AG09319 (cell line): ENCODE measurements around the gene ACKR1.

Experiments used
- DNase-seq: peaks from one replicate; pipeline ENCODE4 v3.0.0-alpha.2; 2010; ENCODE audit warnings: low read depth; ENCODE audit errors: extremely low read depth
- TF ChIP-seq, protein P1 (sequence below): IDR thresholded peaks from 2 replicates; pipeline ENCODE4 v1.5.1; 2011; ENCODE audit warnings: low read depth, mild to moderate bottlenecking, inconsistent platforms, low read length, moderate library complexity

ACKR1 gene

DNA sequence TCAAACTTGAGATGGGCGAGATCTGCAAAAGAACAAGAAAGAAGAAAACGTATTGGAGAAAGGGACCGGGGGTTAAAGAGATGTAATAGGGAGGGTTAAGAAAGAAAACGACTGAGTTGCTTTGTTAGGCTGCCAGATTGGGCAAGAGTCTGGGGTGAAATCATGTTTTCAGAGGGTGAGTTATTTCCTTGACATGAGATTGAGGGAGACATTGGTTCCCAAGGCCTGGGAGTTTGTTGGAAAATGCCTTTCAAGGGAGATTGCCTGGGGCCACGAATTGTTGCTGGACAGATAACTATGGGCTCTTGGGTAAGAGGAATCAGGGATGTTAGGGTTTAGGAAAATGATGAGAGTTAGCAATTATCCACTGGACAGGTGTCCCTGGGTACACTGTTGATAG, 34.0 kb upstream of the ACKR1 start:
- DNase-seq = no peak

DNA sequence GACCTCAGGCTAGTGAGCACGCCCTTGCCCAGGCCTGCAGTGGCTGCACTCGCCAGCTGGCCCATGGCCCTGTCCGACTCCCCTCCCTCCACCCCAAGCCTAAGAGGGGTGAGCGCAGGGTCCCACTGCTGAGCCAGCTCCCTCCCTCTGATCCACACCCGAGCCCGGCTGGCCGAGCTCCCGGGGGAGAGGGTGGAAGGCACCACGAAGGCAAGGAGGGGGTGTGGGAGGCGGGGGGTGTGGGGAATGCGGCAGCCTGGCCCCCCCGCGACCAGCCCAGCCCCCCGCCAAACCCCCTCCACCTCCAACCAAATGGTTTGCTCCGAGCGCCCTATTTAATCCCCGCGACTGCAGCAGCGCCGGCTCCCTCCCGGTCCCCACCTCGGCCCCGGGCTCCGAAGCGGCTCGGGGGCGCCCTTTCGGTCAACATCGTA, 33.4 kb upstream of the ACKR1 start, which contains the start of gene CADM3:
TSS of gene CADM3 (plus strand) at position 362 of the 434 bp plus-strand sequence. CDS start 151 bp downstream, outside the sequence.
- no peak for DNase-seq
- TF ChIP-seq, protein P1, sequence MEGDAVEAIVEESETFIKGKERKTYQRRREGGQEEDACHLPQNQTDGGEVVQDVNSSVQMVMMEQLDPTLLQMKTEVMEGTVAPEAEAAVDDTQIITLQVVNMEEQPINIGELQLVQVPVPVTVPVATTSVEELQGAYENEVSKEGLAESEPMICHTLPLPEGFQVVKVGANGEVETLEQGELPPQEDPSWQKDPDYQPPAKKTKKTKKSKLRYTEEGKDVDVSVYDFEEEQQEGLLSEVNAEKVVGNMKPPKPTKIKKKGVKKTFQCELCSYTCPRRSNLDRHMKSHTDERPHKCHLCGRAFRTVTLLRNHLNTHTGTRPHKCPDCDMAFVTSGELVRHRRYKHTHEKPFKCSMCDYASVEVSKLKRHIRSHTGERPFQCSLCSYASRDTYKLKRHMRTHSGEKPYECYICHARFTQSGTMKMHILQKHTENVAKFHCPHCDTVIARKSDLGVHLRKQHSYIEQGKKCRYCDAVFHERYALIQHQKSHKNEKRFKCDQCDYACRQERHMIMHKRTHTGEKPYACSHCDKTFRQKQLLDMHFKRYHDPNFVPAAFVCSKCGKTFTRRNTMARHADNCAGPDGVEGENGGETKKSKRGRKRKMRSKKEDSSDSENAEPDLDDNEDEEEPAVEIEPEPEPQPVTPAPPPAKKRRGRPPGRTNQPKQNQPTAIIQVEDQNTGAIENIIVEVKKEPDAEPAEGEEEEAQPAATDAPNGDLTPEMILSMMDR = no peak

More for the DNA sequence above, 34.0 kb upstream of the ACKR1 start:
- TF ChIP-seq, protein P1 = no peak

DNA sequence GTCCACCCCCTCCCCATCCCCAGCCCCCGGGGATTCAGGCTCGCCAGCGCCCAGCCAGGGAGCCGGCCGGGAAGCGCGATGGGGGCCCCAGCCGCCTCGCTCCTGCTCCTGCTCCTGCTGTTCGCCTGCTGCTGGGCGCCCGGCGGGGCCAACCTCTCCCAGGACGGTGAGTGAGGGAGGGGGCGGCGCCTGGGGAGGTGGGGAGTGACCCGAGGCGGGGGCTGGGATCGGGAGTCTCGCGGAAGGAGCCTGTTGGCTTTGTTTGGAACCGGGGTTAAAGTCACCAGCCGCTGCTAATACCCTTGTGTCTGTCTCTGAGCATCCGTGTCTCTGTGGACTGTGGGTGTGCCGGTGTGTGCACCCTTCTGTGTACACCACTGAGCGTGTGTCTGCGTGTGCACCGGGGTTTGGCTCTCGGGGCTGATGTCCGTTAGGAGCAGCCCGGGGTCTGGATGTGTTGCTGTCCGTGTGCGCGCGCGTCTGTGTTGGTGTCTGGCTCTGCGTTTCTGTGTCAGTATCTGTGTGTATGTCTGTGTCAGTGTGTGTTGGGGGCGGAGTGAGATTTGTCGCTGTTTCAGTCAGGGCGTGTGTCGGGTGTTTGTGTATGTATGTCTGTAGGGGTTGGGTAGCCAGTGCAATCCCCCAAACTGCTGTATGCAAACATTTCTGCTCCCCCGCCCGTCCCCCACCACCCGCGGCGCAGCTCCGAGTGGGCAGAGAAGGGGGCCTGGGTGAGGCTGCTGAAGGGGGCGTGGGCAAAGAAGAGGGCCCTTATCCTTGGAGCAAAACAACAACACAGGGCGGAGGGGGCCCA, 32.8 kb upstream of the ACKR1 start:
- TF ChIP-seq, protein P1 = no peak
- DNase-seq = no peak

DNA sequence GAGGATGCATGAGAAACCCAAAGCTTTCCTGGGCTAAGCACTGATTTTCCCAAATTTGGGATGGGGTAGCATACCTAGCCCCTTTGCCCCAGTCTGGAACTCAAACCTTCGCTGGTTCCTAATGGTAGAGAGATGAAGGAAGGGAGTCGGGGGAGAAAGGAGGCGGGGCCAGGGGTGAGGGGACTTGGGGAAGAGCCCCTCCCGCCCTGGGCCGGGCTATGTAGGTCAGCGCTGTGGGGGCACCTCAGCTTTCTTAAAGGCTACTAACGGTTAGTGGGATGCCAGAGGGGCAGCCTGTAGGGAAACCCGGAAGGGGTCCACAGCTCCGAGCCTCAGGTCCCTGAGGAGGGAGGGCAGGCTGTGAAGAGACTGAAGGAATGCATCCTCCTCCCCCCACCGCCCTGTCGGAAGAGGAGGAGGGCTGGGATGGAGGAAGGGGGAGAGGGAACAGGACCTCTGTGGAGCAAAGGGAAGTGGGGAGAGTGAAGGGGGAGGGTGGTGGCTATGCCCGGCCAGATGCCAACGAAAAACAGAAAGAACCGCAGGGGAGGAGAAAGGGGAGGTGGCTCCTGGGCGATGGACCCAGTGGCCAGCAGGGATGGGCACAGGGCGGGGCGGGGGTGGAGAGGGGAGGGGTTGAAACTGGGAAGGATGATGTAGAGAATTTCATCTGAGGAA, 31.9 kb upstream of the ACKR1 start:
- TF ChIP-seq, protein P1 = no peak
- DNase-seq = no peak

DNA sequence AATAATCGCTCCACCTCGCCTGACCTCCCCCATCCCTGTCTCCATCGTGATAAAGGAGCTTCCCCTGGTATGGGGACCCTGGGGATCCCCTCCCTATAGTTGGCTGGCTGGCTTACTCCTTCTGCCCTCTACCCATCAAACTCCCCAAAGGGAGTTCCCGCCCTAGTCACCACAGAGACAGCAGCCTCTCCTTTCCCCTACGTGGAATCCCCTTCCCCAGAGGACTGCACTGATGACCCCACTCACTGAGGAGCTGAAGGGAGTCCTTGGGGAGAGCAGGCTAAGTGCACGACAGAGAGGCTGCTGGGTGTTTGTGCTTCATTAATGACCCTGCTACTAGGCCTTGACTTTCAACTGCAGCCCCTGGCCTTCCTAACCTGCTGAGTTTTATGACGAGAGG, 31.4 kb upstream of the ACKR1 start:
- TF ChIP-seq, protein P1 = no peak
- DNase-seq = no peak

DNA sequence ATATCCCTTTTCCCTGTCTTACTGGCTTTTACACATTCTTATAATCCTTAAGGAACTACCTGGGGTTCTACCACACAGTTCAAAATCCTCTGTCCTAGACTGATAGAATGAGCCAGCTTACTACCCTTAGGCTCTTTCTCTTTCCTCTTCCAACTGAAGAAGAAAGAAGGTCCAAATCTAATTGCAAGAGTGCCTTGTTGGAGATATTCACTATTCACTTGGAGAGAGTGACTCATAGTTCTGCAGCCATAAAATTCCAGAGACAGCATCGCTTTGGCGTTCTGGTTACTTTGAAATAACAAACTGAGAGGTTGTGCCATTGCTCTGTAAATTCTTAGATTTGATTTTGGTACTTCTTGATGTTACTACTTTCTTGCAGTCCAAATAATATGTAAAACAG, 29.1 kb upstream of the ACKR1 start:
- no peak for DNase-seq
- TF ChIP-seq, protein P1 = no peak
